ENCODE results near the gene NRDC.

NRDC gene

DNA sequence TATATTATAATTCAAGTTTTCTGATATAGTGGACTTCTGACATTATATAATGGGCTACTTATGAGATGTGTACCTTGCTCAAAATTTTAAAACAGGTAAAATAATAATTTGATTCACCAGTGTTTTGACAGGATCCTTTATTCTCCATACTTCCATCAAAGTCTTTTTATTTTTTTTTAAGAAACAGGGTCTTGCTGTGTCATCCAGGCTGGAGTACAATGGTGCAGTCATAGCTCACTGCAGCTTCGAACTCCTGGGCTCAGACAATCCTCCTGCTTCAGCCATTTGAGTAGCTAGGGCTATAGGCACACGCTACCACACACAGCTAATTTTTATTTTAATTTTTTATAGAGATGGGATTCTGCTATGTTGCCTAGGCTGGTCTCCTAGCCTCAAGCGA is 129.4 kb downstream of the NRDC start:
- TF ChIP-seq GATA3 (IDR thresholded peaks at IDR 0.05; ENCODE audit: low read depth, low read length) (no peak), GATA2 (IDR thresholded peaks at IDR 0.05; ENCODE audit: low read depth, low read length) (no peak)

DNA sequence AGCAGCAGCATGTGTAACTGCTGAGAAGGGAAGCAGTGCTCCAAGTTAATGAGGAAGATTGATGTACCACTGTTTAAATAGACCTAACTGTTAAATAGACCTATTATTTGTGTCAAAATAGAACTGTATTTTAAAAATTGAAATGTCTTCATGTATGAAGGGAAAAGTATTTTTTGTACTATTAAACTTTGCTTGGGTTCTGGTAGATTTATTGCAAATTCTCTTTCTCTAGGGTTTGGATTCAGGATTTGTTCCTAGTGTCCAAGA is 133.3 kb downstream of the NRDC start:
- TF ChIP-seq GATA3 (IDR thresholded peaks at IDR 0.05; ENCODE audit: low read depth, low read length) (no peak), GATA2 (IDR thresholded peaks at IDR 0.05; ENCODE audit: low read depth, low read length) (no peak)

DNA sequence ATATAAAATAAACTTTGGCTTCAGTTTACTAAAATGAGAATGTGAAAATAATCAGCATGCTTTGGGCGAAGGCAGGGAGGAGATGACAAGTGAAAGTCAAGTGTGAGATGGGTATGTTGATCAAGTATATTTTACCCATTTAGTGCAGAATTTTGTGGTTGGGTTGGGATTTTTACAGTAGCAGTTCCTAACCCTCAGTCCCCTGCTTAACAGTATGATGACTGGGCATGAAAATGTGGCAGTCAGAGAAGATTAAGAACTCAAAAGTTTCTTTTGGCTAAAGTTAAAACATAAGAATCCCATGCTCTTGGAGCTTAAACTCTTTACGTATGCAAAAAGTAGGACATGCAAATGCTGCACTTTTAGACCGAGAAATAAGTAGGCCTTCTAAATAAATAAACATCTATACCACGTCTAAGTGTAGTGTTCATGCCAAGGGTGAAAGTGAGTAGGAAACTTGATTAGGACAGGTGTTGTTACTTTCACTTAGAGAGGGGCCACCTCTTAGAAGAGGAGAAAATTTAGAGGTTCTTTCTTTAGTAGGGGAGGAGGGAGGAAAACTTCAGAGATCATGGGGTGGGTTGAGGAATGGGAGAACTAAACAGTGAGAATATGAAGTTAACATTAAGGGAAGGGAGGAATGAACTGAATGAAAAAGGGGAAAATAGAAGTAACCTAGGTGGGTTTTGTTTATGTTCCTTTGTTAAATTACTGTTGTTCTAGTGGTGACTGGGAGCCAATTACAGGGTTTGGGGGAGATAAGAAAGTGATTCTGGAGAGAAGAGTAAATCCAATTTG is 133.8 kb downstream of the NRDC start:
- no peak for TF ChIP-seq GATA2 (IDR thresholded peaks at IDR 0.05; ENCODE audit: low read depth, low read length)
- no peak for TF ChIP-seq GATA3 (IDR thresholded peaks at IDR 0.05; ENCODE audit: low read depth, low read length)

DNA sequence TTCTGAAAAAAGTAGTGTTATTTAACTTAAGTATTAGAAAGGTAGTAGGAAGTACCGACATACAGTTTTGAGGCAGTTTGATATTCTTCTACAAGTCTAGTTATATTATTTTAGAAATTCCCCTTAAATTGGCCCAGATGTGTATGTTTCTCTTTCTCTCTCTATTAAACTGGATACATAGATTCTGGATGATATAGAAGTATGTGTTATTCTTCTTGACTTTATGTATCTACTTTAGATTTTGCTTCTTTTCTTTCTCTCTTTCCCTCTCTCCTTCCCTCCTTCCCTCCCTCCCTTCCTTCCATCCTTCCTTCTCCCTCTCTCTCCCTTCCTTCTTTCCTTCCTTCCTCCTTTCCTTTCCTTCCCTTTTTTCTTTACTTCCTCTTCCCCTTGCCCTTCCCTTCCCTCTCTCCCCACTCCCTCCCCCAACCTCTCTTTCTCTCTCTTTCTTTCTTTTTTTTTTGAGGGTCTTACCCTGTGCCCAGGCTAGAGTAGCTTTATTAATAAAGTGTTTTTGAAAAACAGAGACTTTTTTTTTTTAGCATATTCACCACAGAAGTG is 137.3 kb downstream of the NRDC start:
- no peak for TF ChIP-seq GATA2 (IDR thresholded peaks at IDR 0.05; ENCODE audit: low read depth, low read length)
- TF ChIP-seq GATA3 (IDR thresholded peaks at IDR 0.05; ENCODE audit: low read depth, low read length), result no peak

DNA sequence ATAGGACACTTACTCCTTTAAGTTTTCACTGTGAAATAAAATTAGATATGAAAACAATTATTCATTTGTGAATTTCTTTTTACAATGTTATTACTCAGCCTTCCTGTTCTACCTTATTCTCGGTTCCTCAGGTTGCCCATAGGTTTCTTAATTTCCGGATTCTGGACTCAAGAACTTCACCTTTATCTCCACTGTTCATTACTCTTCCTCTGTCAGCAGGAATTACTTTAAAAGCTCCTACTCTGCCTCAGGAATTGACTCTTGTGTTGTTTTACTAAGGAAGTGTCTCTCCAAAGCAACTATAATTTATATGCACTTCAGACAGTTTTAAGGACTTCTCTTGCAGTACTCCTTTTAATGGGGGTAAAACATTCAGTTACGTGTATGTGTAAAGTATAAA is 137.9 kb downstream of the NRDC start:
- TF ChIP-seq GATA2 (IDR thresholded peaks at IDR 0.05; ENCODE audit: low read depth, low read length) (no peak), GATA3 (IDR thresholded peaks at IDR 0.05; ENCODE audit: low read depth, low read length) (no peak)
